ENCODE results near the gene ASAH2. TPM values are rescaled to one million over a fixed set of nuclear protein-coding genes. Genes with fewer than 3 reads are reported as not detected.

Gene ASAH2
- total and polyA plus RNA-seq, 2 of the 8 experiments (the other 6 are each of a cell fraction or from before 2014, with no cell fraction given): 1.2 to 3.1 TPM

DNA sequence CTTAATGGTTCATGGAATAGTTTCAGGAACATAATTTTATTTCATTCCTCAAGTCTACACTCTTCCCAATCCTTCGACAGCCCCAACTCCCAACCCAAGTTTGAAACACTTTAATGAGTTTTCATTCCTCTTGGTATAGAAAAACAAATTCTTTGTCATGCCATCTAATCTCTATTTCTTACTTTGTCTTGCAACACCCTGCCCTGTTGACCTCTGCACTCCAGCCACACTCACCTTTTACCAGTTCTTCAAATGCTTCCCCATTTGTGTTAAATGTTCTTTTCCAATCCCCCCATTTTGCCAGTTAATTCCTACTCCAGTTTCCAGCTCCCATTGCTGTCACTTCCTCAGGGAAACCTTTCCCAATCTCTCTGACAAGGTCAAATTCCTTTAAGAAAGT lies 21.9 kb downstream of the ASAH2 start:
- no peak overlapping the region for H4K91ac ChIP-seq (replicated peaks; ENCODE audit: insufficient read length, low read length)
- no peak overlapping the region for H4K5ac ChIP-seq (ENCODE audit: insufficient read length, low read depth, low read length)
- ChIA-PET POLR2A (ENCODE audit: partially characterized antibody) (no interaction called here), CTCF (ENCODE audit: partially characterized antibody) (no interaction called here)
- H3K36me3 ChIP-seq (ENCODE audit: control insufficient read depth in 2 of 4, insufficient read depth in 4 of 4, low read length in 3 of 4): no peaks in the 10 kb centered on the region
- H2AFZ ChIP-seq (ENCODE audit: low read length): no peak overlapping the region
- H4K8ac ChIP-seq (ENCODE audit: extremely low read depth, insufficient read depth, low read length): no peak overlapping the region
- no peak overlapping the region for H2BK12ac ChIP-seq (ENCODE audit: low read depth, low read length)
- no peak for DNase-seq (ENCODE audit: low read depth in 1 of 2, low spot score in 2 of 2)
- no peak for TF ChIP-seq NANOG (IDR thresholded peaks at IDR 0.05; ENCODE audit: insufficient read depth, low read depth, low read length, poor library complexity, severe bottlenecking)
- H3K23ac ChIP-seq (ENCODE audit: insufficient read length): no peak overlapping the region
- H3K4me1 ChIP-seq (replicated peaks in 1 of 4; ENCODE audit: control insufficient read depth in 3 of 4, insufficient read depth in 4 of 4, low read length in 3 of 4): no peaks in the 10 kb centered on the region
- H3K9me3 ChIP-seq (ENCODE audit: insufficient read depth in 2 of 2, low read depth in 1 of 2, low read length in 1 of 2): no peaks in the 10 kb centered on the region
- H3K9ac ChIP-seq (replicated peaks in 1 of 4; ENCODE audit: extremely low read depth in 1 of 4, low read depth in 3 of 4, low read length in 3 of 4): no peak overlapping the region
- no peak overlapping the region for H2AK5ac ChIP-seq (ENCODE audit: low read depth, low read length)
- H2BK20ac ChIP-seq (ENCODE audit: low read length): no peak overlapping the region
- H3K18ac ChIP-seq (ENCODE audit: extremely low read depth, low read length): no peak overlapping the region
- H2BK15ac ChIP-seq (ENCODE audit: low read length): no peak overlapping the region
- no peak overlapping the region for H3K14ac ChIP-seq (ENCODE audit: insufficient read length)
- no peaks in the 10 kb centered on the region; the same call in 1 of the 2 replicates for H3K23me2 ChIP-seq (ENCODE audit: low read depth, low read length)
- no peak overlapping the region for H2BK5ac ChIP-seq (ENCODE audit: low read depth, low read length)
- no peak overlapping the region for H3K27ac ChIP-seq (ENCODE audit: low read depth, low read length)
- no peaks in the 10 kb centered on the region for H3K79me2 ChIP-seq (ENCODE audit: control insufficient read depth in 1 of 2, insufficient read depth in 2 of 2, low read length in 2 of 2)
- WGBS, 2 experiments (ENCODE audit: extremely low coverage in 1 of 2, insufficient coverage in 1 of 2, insufficient read length in 1 of 2, insufficient replicate concordance in 2 of 2, low coverage in 1 of 2, low lambda C conversion rate in 2 of 2, missing lambda C conversion rate in 1 of 2): 77% methylated on average over 1 of the region's 1 CpG; no CpG with 5 or more reads in 1 of the 2 experiments
- no peak for FAIRE-seq
- no peak overlapping the region for H3K4me3 ChIP-seq (ENCODE audit: extremely low read depth in 1 of 4, insufficient read depth in 2 of 4, low read depth in 3 of 4, low read length in 4 of 4)
- no peak overlapping the region for H3K56ac ChIP-seq (replicated peaks; ENCODE audit: insufficient read length, low read depth, low read length)
- no peak overlapping the region for H3K4ac ChIP-seq (replicated peaks; ENCODE audit: insufficient read length, low read depth, low read length)
- H3K4me2 ChIP-seq (ENCODE audit: insufficient read depth in 1 of 2, low read depth in 2 of 2, low read length in 2 of 2): no peak overlapping the region
- H2BK120ac ChIP-seq (replicated peaks; ENCODE audit: low read depth, low read length): no peak overlapping the region
- no peaks in the 10 kb centered on the region for H4K20me1 ChIP-seq (replicated peaks in 1 of 2; ENCODE audit: control insufficient read depth in 1 of 2, insufficient read depth in 2 of 2, low read length in 2 of 2)
- H3K79me1 ChIP-seq (ENCODE audit: low read depth, low read length): no peaks in the 10 kb centered on the region
- no peaks in the 10 kb centered on the region for H3K27me3 ChIP-seq (replicated peaks in 1 of 4; ENCODE audit: control insufficient read depth in 3 of 4, extremely low read depth in 1 of 4, insufficient read depth in 3 of 4, low read length in 3 of 4)
